Measurements from ENCODE around the gene APOH.

DNA sequence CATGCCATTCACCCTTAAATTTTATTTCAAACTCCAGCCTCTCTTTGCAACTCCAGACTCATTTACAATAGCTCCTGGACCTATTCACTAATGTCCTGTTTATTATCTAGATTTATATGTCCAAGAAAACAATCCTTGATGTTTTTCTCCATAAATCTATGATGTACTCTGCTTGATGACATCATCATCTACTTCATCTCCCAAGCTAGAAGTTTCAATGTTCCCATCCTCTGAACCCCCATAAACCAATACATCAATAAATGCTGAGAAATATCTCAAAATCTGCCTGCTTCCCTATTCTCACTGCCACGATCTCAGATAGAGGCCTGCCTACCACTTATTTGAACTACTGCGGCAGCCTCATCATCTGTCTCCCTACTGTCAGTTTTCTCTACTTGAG, 41.5 kb downstream of the APOH start:
- TF ChIP-seq, protein P1, sequence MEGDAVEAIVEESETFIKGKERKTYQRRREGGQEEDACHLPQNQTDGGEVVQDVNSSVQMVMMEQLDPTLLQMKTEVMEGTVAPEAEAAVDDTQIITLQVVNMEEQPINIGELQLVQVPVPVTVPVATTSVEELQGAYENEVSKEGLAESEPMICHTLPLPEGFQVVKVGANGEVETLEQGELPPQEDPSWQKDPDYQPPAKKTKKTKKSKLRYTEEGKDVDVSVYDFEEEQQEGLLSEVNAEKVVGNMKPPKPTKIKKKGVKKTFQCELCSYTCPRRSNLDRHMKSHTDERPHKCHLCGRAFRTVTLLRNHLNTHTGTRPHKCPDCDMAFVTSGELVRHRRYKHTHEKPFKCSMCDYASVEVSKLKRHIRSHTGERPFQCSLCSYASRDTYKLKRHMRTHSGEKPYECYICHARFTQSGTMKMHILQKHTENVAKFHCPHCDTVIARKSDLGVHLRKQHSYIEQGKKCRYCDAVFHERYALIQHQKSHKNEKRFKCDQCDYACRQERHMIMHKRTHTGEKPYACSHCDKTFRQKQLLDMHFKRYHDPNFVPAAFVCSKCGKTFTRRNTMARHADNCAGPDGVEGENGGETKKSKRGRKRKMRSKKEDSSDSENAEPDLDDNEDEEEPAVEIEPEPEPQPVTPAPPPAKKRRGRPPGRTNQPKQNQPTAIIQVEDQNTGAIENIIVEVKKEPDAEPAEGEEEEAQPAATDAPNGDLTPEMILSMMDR (IDR thresholded peaks at IDR 0.05), result no peak
- TF ChIP-seq TAF1 (IDR thresholded peaks at IDR 0.05; ENCODE audit: borderline replicate concordance, low read depth, low read length), result no peak
- no peak for TF ChIP-seq REST (IDR thresholded peaks at IDR 0.05; ENCODE audit: low read depth, low read length)
- TF ChIP-seq, protein P2, sequence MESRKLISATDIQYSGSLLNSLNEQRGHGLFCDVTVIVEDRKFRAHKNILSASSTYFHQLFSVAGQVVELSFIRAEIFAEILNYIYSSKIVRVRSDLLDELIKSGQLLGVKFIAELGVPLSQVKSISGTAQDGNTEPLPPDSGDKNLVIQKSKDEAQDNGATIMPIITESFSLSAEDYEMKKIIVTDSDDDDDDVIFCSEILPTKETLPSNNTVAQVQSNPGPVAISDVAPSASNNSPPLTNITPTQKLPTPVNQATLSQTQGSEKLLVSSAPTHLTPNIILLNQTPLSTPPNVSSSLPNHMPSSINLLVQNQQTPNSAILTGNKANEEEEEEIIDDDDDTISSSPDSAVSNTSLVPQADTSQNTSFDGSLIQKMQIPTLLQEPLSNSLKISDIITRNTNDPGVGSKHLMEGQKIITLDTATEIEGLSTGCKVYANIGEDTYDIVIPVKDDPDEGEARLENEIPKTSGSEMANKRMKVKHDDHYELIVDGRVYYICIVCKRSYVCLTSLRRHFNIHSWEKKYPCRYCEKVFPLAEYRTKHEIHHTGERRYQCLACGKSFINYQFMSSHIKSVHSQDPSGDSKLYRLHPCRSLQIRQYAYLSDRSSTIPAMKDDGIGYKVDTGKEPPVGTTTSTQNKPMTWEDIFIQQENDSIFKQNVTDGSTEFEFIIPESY (IDR thresholded peaks at IDR 0.05; ENCODE audit: borderline replicate concordance, low read depth), result no peak
- no peak for TF ChIP-seq JUND (IDR thresholded peaks at IDR 0.05)
- TF ChIP-seq POLR2AphosphoS5 (IDR thresholded peaks at IDR 0.05; ENCODE audit: low read depth, low read length), result no peak
- TF ChIP-seq EZH2phosphoT487 (IDR thresholded peaks at IDR 0.05; ENCODE audit: borderline replicate concordance, low read depth), result no peak
- no peak for TF ChIP-seq EP300 (IDR thresholded peaks at IDR 0.05; ENCODE audit: borderline replicate concordance in 1 of 2, low read depth in 1 of 2, low read length in 1 of 2)
- TF ChIP-seq TCF12 (IDR thresholded peaks at IDR 0.05), result no peak
- no peak for TF ChIP-seq SMC3 (IDR thresholded peaks at IDR 0.05; ENCODE audit: low read depth, low read length)

Measured in SK-N-SH (cell line).